Keratinocyte (primary cell): ENCODE measurements around the gene USP4.

Source experiments
- EZH2 ChIP-seq: IDR thresholded peaks from one replicate; pipeline ENCODE4 v1.6.1; 2012; ENCODE audit warnings: inconsistent platforms, mild to moderate bottlenecking, low read length, moderate library complexity
- TF ChIP-seq, protein P1 (sequence below), 3 experiments: IDR thresholded peaks in 1 of 3; conservative IDR thresholded peaks in 1 of 3; optimal IDR thresholded peaks in 1 of 3; 2 replicates in 2 of 3; 3 replicates in 1 of 3; pipeline versions ENCODE3 to v1.5.1; 2011; ENCODE audit warnings: low read length in 3 of 3, mild to moderate bottlenecking in 3 of 3, moderate library complexity in 2 of 3, control low read depth in 1 of 3, inconsistent platforms in 1 of 3; ENCODE audit not compliant: insufficient read depth in 2 of 3; ENCODE audit errors: extremely low read depth in 1 of 3

DNA sequence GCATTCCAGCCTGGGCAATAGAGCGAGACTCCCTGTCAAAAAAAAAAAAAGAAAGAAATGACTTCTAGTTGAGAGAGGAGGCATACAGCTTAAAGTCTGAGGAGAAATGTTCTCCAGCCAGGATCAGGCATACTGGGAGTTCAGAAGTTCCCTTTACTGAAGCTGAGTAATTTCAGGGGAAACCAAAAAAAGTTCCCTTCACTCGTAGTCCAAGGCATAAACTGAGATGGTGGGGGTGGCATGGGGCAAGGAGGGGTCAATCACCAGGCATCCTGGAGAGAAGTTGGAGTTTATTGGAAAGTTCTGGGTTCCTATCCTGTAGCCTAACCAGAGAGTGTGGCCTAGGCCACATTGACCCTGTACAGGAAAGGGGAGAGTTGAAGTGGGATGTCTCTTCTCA is 12.4 kb upstream of the USP4 start:
- TF ChIP-seq, protein P1, sequence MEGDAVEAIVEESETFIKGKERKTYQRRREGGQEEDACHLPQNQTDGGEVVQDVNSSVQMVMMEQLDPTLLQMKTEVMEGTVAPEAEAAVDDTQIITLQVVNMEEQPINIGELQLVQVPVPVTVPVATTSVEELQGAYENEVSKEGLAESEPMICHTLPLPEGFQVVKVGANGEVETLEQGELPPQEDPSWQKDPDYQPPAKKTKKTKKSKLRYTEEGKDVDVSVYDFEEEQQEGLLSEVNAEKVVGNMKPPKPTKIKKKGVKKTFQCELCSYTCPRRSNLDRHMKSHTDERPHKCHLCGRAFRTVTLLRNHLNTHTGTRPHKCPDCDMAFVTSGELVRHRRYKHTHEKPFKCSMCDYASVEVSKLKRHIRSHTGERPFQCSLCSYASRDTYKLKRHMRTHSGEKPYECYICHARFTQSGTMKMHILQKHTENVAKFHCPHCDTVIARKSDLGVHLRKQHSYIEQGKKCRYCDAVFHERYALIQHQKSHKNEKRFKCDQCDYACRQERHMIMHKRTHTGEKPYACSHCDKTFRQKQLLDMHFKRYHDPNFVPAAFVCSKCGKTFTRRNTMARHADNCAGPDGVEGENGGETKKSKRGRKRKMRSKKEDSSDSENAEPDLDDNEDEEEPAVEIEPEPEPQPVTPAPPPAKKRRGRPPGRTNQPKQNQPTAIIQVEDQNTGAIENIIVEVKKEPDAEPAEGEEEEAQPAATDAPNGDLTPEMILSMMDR (optimal IDR thresholded peaks at IDR 0.05 in 1 of 3, IDR thresholded peaks at IDR 0.05 in 1 of 3, conservative IDR thresholded peaks at IDR 0.05 in 1 of 3; ENCODE audit: extremely low read depth in 1 of 3, insufficient read depth in 2 of 3, low read length in 3 of 3): no peak
- TF ChIP-seq EZH2: no peak
